HEK293T (cell line): ENCODE data around the gene UTP20.

ENCODE experiments used
- CTCF ChIA-PET: fragments of 350-600 bp; formaldehyde crosslinking; extraction: SDS; loops from one replicate; lab custom pipeline; 2021; ENCODE audit warnings: antibody characterized with exemption, inconsistent platforms; lab: Yijun Ruan, JAX
- POLR2A ChIA-PET: fragments of 350-600 bp; formaldehyde crosslinking; extraction: SDS; loops from one replicate; lab custom pipeline; 2020; ENCODE audit warnings: antibody characterized with exemption, inconsistent platforms; lab: Yijun Ruan, JAX
- DNase-seq: peaks from one replicate; pipeline ENCODE4 v3.0.0; 2012; ENCODE audit warnings: mixed read lengths; ENCODE audit errors: extremely low spot score
- ELF4 ChIP-seq: fragments of 450-650 bp; IDR thresholded peaks from 2 replicates; pipeline ENCODE4 v1.6.1; 2017; ENCODE audit warnings: antibody characterized with exemption
- NFRKB ChIP-seq: fragments of 450-650 bp; IDR thresholded peaks from 2 replicates; pipeline ENCODE4 v1.6.1; 2016; ENCODE audit warnings: mild to moderate bottlenecking, moderate library complexity
- ZNF384 ChIP-seq: fragments of 450-650 bp; IDR thresholded peaks from 2 replicates; pipeline ENCODE4 v1.6.1; 2016

UTP20 gene

GRCh38 chr12:101436136-101436535, 156.2 kb downstream of the UTP20 start:
- ChIA-PET CTCF (no interaction called here), POLR2A (no interaction called here)
- TF ChIP-seq NFRKB: no peak
- TF ChIP-seq ELF4: no peak
- no peak for TF ChIP-seq ZNF384
- no peak for DNase-seq
